Panc1 (cell line): ENCODE measurements around the gene TTLL7. TPM values are rescaled to one million over a fixed set of nuclear protein-coding genes. Genes with fewer than 3 reads are reported as not detected.

Experiments
- ATAC-seq: fragments of 200-7000 bp; cut with Tn5 transposase; 2 replicates; pipeline ENCODE4 v1.9.1; 2020; ENCODE audit warnings: mild to moderate bottlenecking, moderate library complexity
- BruUV-seq: library from RNA; stranded (reverse); fragments of 400-500 nt; replicated peaks from 2 replicates; lab custom pipeline; 2021; lab: Mats Ljungman, UMichigan
- CTCF ChIA-PET: fragments of 300-600 bp; sonication (Branson Sonifier 250); formaldehyde crosslinking; loops from one replicate; lab custom pipeline; 2022; ENCODE audit warnings: antibody characterized with exemption; lab: Charles Lee
- POLR2A ChIA-PET: fragments of 300-600 bp; sonication (Branson Sonifier 250); formaldehyde crosslinking; loops from one replicate; lab custom pipeline; 2022; ENCODE audit warnings: antibody characterized with exemption; lab: Charles Lee
- DNase-seq: peaks from one replicate; pipeline ENCODE4 v3.0.0-alpha.2; 2010; ENCODE audit warnings: low read depth, low spot score
- H3K27ac ChIP-seq: 2 replicates; pipeline ENCODE4 v1.5.1; 2011; ENCODE audit warnings: mild to moderate bottlenecking, low read length, inconsistent platforms
- H3K27me3 ChIP-seq: fragments of 200-500 bp; sonication (Bioruptor generic); 2 replicates; pipeline ENCODE4 v1.6.0; 2014; ENCODE audit warnings: low read length, inconsistent platforms; ENCODE audit not compliant: control insufficient read depth, insufficient read depth
- H3K36me3 ChIP-seq: fragments of 200-500 bp; sonication (Bioruptor generic); 2 replicates; pipeline ENCODE4 v1.5.1; 2014; ENCODE audit warnings: inconsistent platforms, mild to moderate bottlenecking, low read length, moderate library complexity; ENCODE audit not compliant: control insufficient read depth, insufficient read depth
- H3K4me1 ChIP-seq: 2 replicates; pipeline ENCODE4 v1.5.1; 2011; ENCODE audit warnings: inconsistent platforms, mild to moderate bottlenecking, low read length, moderate library complexity; ENCODE audit not compliant: control insufficient read depth, insufficient read depth
- H3K4me3 ChIP-seq, 2 experiments: 2 replicates each; pipeline ENCODE4 v1.5.1; 2011 to 2012; ENCODE audit warnings: low read depth in 2 of 2, low read length in 2 of 2, mild to moderate bottlenecking in 2 of 2, inconsistent platforms in 1 of 2, moderate library complexity in 1 of 2
- H3K9me3 ChIP-seq: fragments of 200-500 bp; sonication (Bioruptor generic); 2 replicates; pipeline ENCODE4 v1.5.1; 2014; ENCODE audit warnings: low read depth, mild to moderate bottlenecking, inconsistent platforms, low read length, moderate library complexity; ENCODE audit not compliant: control insufficient read depth, insufficient read depth
- CTCF ChIP-seq: fragments of 450-650 bp; IDR thresholded peaks from 2 replicates; pipeline ENCODE4 v1.5.1; 2017; ENCODE audit warnings: mild to moderate bottlenecking
- POLR2AphosphoS5 ChIP-seq: IDR thresholded peaks from 2 replicates; pipeline ENCODE4 v1.6.1; 2012; ENCODE audit warnings: mild to moderate bottlenecking, low read depth, low read length, moderate library complexity
- REST ChIP-seq, 2 experiments: IDR thresholded peaks; 2 replicates each; pipeline ENCODE4 v1.6.1; 2011 to 2012; ENCODE audit warnings: low read depth in 2 of 2, control low read depth in 1 of 2, low read length in 1 of 2, mild to moderate bottlenecking in 1 of 2, moderate library complexity in 1 of 2; ENCODE audit not compliant: insufficient read depth in 1 of 2
- SIN3A ChIP-seq: IDR thresholded peaks from 2 replicates; pipeline ENCODE4 v1.6.1; 2012; ENCODE audit warnings: low read depth, mild to moderate bottlenecking, low read length, moderate library complexity, borderline replicate concordance; ENCODE audit not compliant: insufficient read depth
- TCF7L2 ChIP-seq: IDR thresholded peaks from 2 replicates; pipeline ENCODE4 v1.6.1; 2011; ENCODE audit warnings: mild to moderate bottlenecking, low read depth, low read length, inconsistent platforms
- in situ Hi-C: cut with HindIII; loops from 2 replicates; pipeline ENCODE4 v1.10.0; 2016; ENCODE audit warnings: low sequenced_read_pairs, low pct_unique_long_range_greater_than_20kb
- intact Hi-C: fragments of 100-400 bp; cut with micrococcal nuclease; formaldehyde crosslinking; loops from one replicate; pipeline ENCODE4 v1.10.0; 2022; ENCODE audit not compliant: unreplicated experiment
- total RNA-seq: library from RNA; stranded (reverse); gene quantifications from one replicate; pipeline ENCODE4 v1.2.1, GENCODE V29; 2021; ENCODE audit not compliant: unreplicated experiment

TTLL7 gene
- total RNA-seq, 1 experiment from 2014 or later, result 31.4 TPM

- intact Hi-C loops, result loop anchor here (10.0 kb wide), 2 partner anchors 533 to 703 kb away; no protein-coding TSS in a partner anchor
- H3K36me3 ChIP-seq, result no peaks in the 10 kb centered on the region
- peak; percentile 97 for DNase-seq
- TSS peak; percentile 49 for BruUV-seq
- no peaks in the 10 kb centered on the region for H3K27me3 ChIP-seq
- in situ Hi-C loops, result loop anchor here (25.0 kb wide), 1 partner anchor 711 kb away; no protein-coding TSS in a partner anchor
- TF ChIP-seq CTCF (no peak), TCF7L2 (no peak), SIN3A (no peak), POLR2AphosphoS5 (no peak), REST (IDR thresholded peaks at IDR 0.05; ENCODE audit: insufficient read depth in 1 of 2, low read depth in 2 of 2, low read length in 1 of 2) (no peak)
- H3K27ac ChIP-seq, result no peak overlapping the region
- H3K4me3 ChIP-seq, result no peak overlapping the region
- ChIA-PET POLR2A (no interaction called here), CTCF (no interaction called here)
- H3K4me1 ChIP-seq, result no peaks in the 10 kb centered on the region
- no peaks in the 10 kb centered on the region for H3K9me3 ChIP-seq
- peak; percentile 92 for ATAC-seq
These were observed 97.3 kb downstream of the TTLL7 start for GRCh38 chr1:83901547-83902155.

DNA sequence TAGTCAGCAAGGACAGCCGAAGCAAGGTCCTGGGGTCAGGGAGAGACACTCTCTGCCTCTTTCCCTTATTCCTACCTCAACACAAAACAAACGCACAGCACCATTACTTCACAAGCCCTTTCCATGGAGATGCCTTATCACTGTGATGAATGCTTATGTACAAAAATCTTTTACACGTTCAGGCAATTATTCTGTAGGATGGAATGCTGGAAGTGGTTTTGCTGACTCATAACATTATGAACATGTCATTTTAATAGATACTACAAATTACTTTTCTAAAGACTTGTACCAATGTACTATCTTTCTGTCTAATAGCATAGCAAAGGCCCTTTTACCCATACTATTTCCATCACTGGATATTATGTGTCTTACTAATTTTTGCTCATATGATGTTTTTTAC lies 98.4 kb downstream of the TTLL7 start:
- POLR2A ChIA-PET, result no interaction called here
- in situ Hi-C loops, result loop anchor here (25.0 kb wide), 1 partner anchor 712 kb away; no protein-coding TSS in a partner anchor
- no peaks in the 10 kb centered on the region for H3K4me1 ChIP-seq
- no peak for ATAC-seq
- no peak for TF ChIP-seq SIN3A
- TF ChIP-seq TCF7L2, result no peak
- TF ChIP-seq REST (IDR thresholded peaks at IDR 0.05; ENCODE audit: insufficient read depth in 1 of 2, low read depth in 2 of 2, low read length in 1 of 2), result no peak
- TF ChIP-seq CTCF, result no peak
- TF ChIP-seq POLR2AphosphoS5, result no peak
- no TSS peak for BruUV-seq
- CTCF ChIA-PET, result no interaction called here
- DNase-seq, result peak; percentile 36
- H3K36me3 ChIP-seq, result no peaks in the 10 kb centered on the region
- no peaks in the 10 kb centered on the region for H3K9me3 ChIP-seq
- intact Hi-C loops, result loop anchor here (10.0 kb wide), 2 partner anchors 534 to 704 kb away; no protein-coding TSS in a partner anchor
- no peaks in the 10 kb centered on the region for H3K27me3 ChIP-seq
- H3K27ac ChIP-seq, result no peak overlapping the region
- H3K4me3 ChIP-seq, result no peak overlapping the region
